ENCODE data around the gene DLGAP1.

The DLGAP1 gene

DNA sequence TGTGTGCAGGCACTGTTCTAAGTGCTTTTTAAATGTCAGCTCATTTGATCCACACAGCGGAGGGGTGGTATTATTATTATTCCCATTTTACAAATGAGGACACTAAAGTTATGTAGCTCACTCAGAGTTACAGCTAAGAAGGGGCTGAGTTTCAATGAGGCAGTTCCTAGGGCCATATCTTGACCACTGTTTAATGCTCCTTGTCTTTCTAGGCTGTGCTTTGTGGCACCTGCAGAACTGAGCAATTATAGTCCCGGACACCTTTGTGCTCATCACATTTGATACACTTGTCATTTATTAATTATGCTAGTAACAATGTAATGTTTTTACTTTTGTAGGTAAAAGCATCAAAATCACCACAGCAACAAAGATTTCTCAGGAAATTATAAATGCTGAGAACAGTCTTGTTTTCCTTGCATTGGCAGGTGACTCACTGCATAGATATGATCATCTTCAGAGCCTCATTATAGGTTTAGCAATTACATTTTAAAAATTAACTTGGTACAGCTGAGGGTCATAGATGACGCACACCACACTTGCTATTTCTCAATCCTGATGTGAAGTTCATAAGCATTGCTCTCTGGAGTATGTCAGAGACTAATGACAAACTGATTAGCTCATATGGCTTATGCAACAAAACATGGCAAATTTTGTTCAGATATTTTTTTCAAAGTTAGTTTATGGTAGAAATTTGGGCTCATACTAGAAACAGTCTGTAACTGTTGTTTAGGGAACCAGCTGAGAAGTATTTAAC is 638.3 kb downstream of the DLGAP1 start:
- Mint-ChIP-seq H3K27me3 (no peaks in the 10 kb centered on the region), H3K27ac (no peak overlapping the region), H3K9me3 (no peaks in the 10 kb centered on the region), H3K4me3 (no peak overlapping the region), H3K36me3 (no peaks in the 10 kb centered on the region), H3K4me1 (no peaks in the 10 kb centered on the region)
- no peak for DNase-seq
- CTCF ChIA-PET, result no interaction called here

DNA sequence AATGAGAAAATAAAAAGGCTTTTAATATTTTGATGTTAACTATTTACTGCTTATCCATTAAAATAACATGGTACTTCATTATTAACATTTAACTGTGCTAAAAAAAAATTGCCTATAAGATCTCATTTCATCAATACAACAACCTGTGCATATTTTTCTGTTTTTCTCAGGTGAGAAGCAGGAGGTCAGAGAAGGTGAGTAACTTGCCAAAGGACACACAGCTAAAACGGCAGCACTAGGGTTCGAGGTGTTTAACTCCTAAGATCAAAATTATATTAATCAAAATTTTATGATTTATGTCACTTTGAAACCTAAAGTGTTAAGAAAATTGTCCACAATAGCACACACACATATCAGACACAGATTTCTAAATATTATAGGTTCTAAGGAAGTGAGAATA is 639.1 kb downstream of the DLGAP1 start:
- H3K36me3 Mint-ChIP-seq, result no peaks in the 10 kb centered on the region
- H3K27me3 Mint-ChIP-seq, result no peaks in the 10 kb centered on the region
- H3K9me3 Mint-ChIP-seq, result no peaks in the 10 kb centered on the region
- CTCF ChIA-PET, result no interaction called here
- no peak for DNase-seq
- no peaks in the 10 kb centered on the region for H3K4me1 Mint-ChIP-seq
- no peak overlapping the region for H3K4me3 Mint-ChIP-seq
- no peak overlapping the region for H3K27ac Mint-ChIP-seq

DNA sequence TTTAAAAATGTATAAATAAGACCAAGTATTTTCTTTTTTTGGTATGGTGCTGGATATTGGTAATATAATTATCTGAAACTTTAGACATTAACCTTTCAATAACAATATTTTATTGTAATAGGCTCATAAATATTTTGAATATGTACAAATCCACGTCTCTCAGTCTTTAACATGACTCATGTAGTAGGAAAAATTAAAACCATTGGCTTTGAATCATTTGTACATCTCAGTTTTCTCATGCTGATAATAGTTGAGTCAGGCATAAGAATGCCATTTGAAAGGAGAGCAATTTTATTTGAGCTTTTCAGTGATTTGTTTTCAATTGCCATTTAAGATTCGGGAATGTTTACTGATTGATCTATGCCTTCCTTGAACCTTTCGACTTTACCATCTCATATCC is 640.3 kb downstream of the DLGAP1 start:
- no peaks in the 10 kb centered on the region for H3K36me3 Mint-ChIP-seq
- CTCF ChIA-PET, result no interaction called here
- no peak for DNase-seq
- H3K9me3 Mint-ChIP-seq, result no peaks in the 10 kb centered on the region
- no peak overlapping the region for H3K27ac Mint-ChIP-seq
- H3K27me3 Mint-ChIP-seq, result no peaks in the 10 kb centered on the region
- no peak overlapping the region for H3K4me3 Mint-ChIP-seq
- no peaks in the 10 kb centered on the region for H3K4me1 Mint-ChIP-seq

GRCh38 chr18:3810296-3810695 is 644.8 kb downstream of the DLGAP1 start:
- no peak for DNase-seq
- CTCF ChIA-PET, result interaction anchor here (1.7 kb wide), 1 partner anchor 12 kb away, joined by 4 read pairs; no protein-coding TSS in a partner anchor
- no peak overlapping the region for H3K4me3 Mint-ChIP-seq
- H3K9me3 Mint-ChIP-seq, result no peaks in the 10 kb centered on the region
- H3K27me3 Mint-ChIP-seq, result no peaks in the 10 kb centered on the region
- H3K36me3 Mint-ChIP-seq, result no peaks in the 10 kb centered on the region
- H3K4me1 Mint-ChIP-seq, result no peaks in the 10 kb centered on the region
- H3K27ac Mint-ChIP-seq, result no peak overlapping the region

DNA sequence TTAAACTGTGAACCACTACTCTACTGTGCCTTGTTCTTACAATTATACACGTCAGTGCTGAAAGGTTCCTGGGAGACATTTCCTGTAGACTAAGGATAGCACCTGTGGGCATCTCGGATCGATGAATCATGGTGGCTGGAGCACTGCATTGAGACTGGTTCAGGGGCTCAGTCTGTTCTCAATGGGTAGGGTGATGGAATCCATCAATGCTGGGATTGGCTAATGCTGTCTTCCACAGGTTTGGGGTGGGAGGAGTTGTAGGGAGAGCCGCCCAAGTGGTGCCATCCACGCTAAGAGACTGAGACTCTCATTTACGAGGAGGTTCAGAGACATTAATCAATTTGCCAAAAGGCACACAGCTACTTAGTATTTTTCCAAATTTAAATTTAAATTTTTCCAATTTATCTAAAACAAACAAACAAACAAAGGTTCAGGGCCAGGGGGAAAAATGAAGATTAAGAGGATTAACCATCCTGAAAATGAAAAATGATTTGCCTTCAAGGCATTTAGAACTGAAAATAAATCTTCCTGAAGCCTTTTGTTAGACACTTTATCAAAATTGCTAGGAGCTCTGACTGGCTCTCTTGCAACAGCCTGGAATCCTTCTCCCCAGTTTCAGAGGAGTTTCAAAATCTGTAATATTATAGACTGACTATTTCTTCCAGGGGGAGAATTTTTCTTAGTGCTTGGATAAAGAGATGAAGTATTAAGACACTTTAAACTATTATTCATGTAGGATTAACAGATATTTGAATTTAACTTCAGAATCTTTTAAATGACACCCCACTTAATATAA is 645.9 kb downstream of the DLGAP1 start:
- H3K4me1 Mint-ChIP-seq, result no peaks in the 10 kb centered on the region
- no peaks in the 10 kb centered on the region for H3K27me3 Mint-ChIP-seq
- no peak overlapping the region for H3K27ac Mint-ChIP-seq
- H3K4me3 Mint-ChIP-seq, result no peak overlapping the region
- H3K36me3 Mint-ChIP-seq, result no peaks in the 10 kb centered on the region
- CTCF ChIA-PET, result interaction anchor here (1.1 to 1.7 kb wide), 2 partner anchors 13 to 186 kb away, joined by 4 read pairs; no protein-coding TSS in a partner anchor
- DNase-seq, result no peak
- H3K9me3 Mint-ChIP-seq, result no peaks in the 10 kb centered on the region

GRCh38 chr18:3806656-3807055 is 648.5 kb downstream of the DLGAP1 start:
- H3K27me3 Mint-ChIP-seq, result no peaks in the 10 kb centered on the region
- no peaks in the 10 kb centered on the region for H3K9me3 Mint-ChIP-seq
- H3K4me1 Mint-ChIP-seq, result no peaks in the 10 kb centered on the region
- no peak overlapping the region for H3K4me3 Mint-ChIP-seq
- no peak for DNase-seq
- H3K27ac Mint-ChIP-seq, result no peak overlapping the region
- no peaks in the 10 kb centered on the region for H3K36me3 Mint-ChIP-seq
- CTCF ChIA-PET, result no interaction called here

DNA sequence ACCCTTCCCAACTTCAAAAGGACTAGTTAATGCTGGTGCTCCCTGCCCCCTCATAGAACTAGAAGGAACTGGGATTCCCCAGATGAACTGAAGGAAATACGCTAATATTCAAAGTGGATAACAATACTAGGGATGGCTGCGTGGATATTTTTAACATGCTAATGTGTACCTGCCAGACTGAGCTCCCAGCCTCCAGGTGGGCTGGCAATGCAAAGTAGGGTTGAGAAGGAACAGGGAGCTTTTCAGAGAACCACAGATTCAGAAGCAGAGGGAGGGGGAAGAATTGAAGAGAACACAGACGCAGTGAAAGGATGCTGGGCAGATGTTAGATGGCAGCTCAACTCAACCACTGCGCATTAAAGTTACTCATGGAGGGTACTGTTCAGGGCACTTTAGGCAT is 650.8 kb downstream of the DLGAP1 start:
- no peaks in the 10 kb centered on the region for H3K4me1 Mint-ChIP-seq
- H3K4me3 Mint-ChIP-seq, result no peak overlapping the region
- CTCF ChIA-PET, result interaction anchor here (1.1 to 1.2 kb wide), 2 partner anchors 8 to 33 kb away, joined by 3 read pairs; no protein-coding TSS in a partner anchor
- H3K27ac Mint-ChIP-seq, result no peak overlapping the region
- no peaks in the 10 kb centered on the region for H3K9me3 Mint-ChIP-seq
- H3K27me3 Mint-ChIP-seq, result no peaks in the 10 kb centered on the region
- DNase-seq, result no peak
- H3K36me3 Mint-ChIP-seq, result no peaks in the 10 kb centered on the region

GRCh38 chr18:3803350-3803749 is 651.8 kb downstream of the DLGAP1 start:
- CTCF ChIA-PET, result no interaction called here
- Mint-ChIP-seq H3K9me3 (no peaks in the 10 kb centered on the region), H3K27ac (no peak overlapping the region), H3K4me3 (no peak overlapping the region), H3K4me1 (no peaks in the 10 kb centered on the region), H3K27me3 (no peaks in the 10 kb centered on the region), H3K36me3 (no peaks in the 10 kb centered on the region)
- no peak for DNase-seq

DNA sequence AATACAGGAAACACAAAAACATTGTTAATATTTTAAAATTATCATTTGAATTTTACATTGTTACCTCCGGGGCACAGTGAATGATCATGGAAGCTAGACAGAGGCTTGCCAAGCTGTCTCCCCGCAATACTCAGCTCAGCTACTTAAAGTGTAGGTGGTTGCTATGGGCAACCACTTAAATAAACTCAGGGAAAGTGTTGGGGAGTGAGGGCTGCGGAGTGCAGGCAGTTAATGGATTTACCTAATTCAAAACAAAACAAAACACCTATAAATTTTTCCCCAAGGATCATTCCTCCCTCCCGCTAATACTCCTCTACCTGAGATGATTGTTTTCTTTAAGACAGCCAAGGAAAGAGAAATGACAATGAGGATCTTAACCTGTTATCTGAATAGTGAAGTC is 655.6 kb downstream of the DLGAP1 start:
- CTCF ChIA-PET, result no interaction called here
- Mint-ChIP-seq H3K36me3 (no peaks in the 10 kb centered on the region), H3K4me3 (no peak overlapping the region), H3K4me1 (no peaks in the 10 kb centered on the region), H3K9me3 (no peaks in the 10 kb centered on the region), H3K27me3 (no peaks in the 10 kb centered on the region), H3K27ac (no peak overlapping the region)
- no peak for DNase-seq

GRCh38 chr18:3798032-3798431 is 657.1 kb downstream of the DLGAP1 start:
- Mint-ChIP-seq H3K9me3 (no peaks in the 10 kb centered on the region), H3K4me1 (no peaks in the 10 kb centered on the region), H3K4me3 (no peak overlapping the region), H3K27ac (no peak overlapping the region), H3K36me3 (no peaks in the 10 kb centered on the region), H3K27me3 (no peaks in the 10 kb centered on the region)
- DNase-seq, result no peak
- CTCF ChIA-PET, result interaction anchor here (0.7 kb wide), 1 partner anchor 363 kb away, joined by 3 read pairs; no protein-coding TSS in a partner anchor

GRCh38 chr18:3796434-3796833 is 658.7 kb downstream of the DLGAP1 start:
- Mint-ChIP-seq H3K4me3 (no peak overlapping the region), H3K4me1 (no peaks in the 10 kb centered on the region), H3K27me3 (no peaks in the 10 kb centered on the region)

GRCh38 chr18:3794537-3795348 is 660.4 kb downstream of the DLGAP1 start:
- Mint-ChIP-seq H3K27me3 (peaks cover 3% of the 10 kb centered on the region), H3K9me3 (no peaks in the 10 kb centered on the region), H3K27ac (no peak overlapping the region), H3K4me3 (no peak overlapping the region), H3K4me1 (no peaks in the 10 kb centered on the region), H3K36me3 (no peaks in the 10 kb centered on the region)
- CTCF ChIA-PET, result interaction anchor here (1.5 kb wide), 1 partner anchor 24 kb away, joined by 5 read pairs; no protein-coding TSS in a partner anchor
- no peak for DNase-seq

More at GRCh38 chr18:3796434-3796833, 658.7 kb downstream of the DLGAP1 start:
- Mint-ChIP-seq H3K27ac (no peak overlapping the region), H3K36me3 (no peaks in the 10 kb centered on the region), H3K9me3 (no peaks in the 10 kb centered on the region)
- DNase-seq, result no peak
- CTCF ChIA-PET, result interaction anchor here (1.5 kb wide), 1 partner anchor 8 kb away, joined by 3 read pairs; no protein-coding TSS in a partner anchor

GRCh38 chr18:3793545-3793944 is 661.6 kb downstream of the DLGAP1 start:
- Mint-ChIP-seq H3K27me3 (peaks cover 3% of the 10 kb centered on the region), H3K4me1 (no peaks in the 10 kb centered on the region), H3K4me3 (no peak overlapping the region), H3K27ac (no peak overlapping the region), H3K36me3 (no peaks in the 10 kb centered on the region), H3K9me3 (no peaks in the 10 kb centered on the region)
- DNase-seq, result no peak
- CTCF ChIA-PET, result interaction anchor here (1.5 kb wide), 1 partner anchor 23 kb away, joined by 5 read pairs; no protein-coding TSS in a partner anchor

DNA sequence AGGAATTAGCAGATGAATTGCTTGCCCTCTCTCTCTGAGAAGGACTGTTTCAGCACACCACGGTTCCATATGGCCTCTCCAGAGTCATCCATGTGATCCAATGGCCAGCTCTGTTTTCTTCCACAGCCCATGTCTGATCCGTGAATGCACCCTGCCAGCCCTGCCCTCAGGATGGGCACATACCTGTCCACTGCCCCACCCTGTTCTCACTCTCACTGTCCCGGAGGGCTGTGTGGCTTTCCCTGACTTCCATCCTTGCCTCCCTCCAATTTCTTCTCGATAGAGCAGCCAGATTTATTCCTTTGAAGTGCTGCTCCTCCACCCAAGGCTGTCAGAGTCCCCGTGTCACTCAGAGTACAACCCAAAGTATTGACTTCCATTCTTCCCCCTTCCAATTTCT is 662.0 kb downstream of the DLGAP1 start:
- Mint-ChIP-seq H3K9me3 (no peaks in the 10 kb centered on the region), H3K36me3 (no peaks in the 10 kb centered on the region), H3K27ac (no peak overlapping the region), H3K27me3 (peaks cover 3% of the 10 kb centered on the region), H3K4me1 (no peaks in the 10 kb centered on the region), H3K4me3 (no peak overlapping the region)
- CTCF ChIA-PET, result interaction anchor here (1.0 kb wide), 1 partner anchor 89 kb away, joined by 3 read pairs; no protein-coding TSS in a partner anchor
- DNase-seq, result no peak
